IMR-90 (cell line): ENCODE measurements around the gene CACNA2D3. TPM values are rescaled to one million over a fixed set of nuclear protein-coding genes. Genes with fewer than 3 reads are reported as not detected.

ENCODE experiments used
- ATAC-seq: fragments of 200-7000 bp; cut with Tn5 transposase; 2 replicates; pipeline ENCODE4 v1.9.1; 2020; ENCODE audit warnings: low read depth, mild to moderate bottlenecking, moderate library complexity
- BruUV-seq: library from RNA; stranded (reverse); fragments of 400-500 nt; replicated peaks from 2 replicates; lab custom pipeline; 2021; lab: Mats Ljungman, UMichigan
- CTCF ChIA-PET: fragments of 300-600 bp; formaldehyde crosslinking; extraction: SDS; loops from one replicate; lab custom pipeline; 2021; ENCODE audit warnings: antibody characterized with exemption; lab: Yijun Ruan, JAX
- POLR2A ChIA-PET: fragments of 300-600 bp; sonication (Branson Sonifier 250); formaldehyde crosslinking; loops from one replicate; lab custom pipeline; 2022; ENCODE audit warnings: antibody characterized with exemption; ENCODE audit not compliant: unreplicated experiment; lab: Charles Lee
- DNase-seq: peaks from one replicate; pipeline ENCODE4 v3.0.0; 2013
- H2AFZ ChIP-seq: replicated peaks from 2 replicates; pipeline ENCODE3; 2013; ENCODE audit warnings: low read length, mild to moderate bottlenecking; ENCODE audit not compliant: poor library complexity
- H2AK5ac ChIP-seq: 2 replicates; pipeline ENCODE4 v1.6.1; 2013; ENCODE audit warnings: low read depth, low read length, inconsistent platforms
- H2AK9ac ChIP-seq: replicated peaks from 2 replicates; pipeline ENCODE3; 2013; ENCODE audit warnings: mild to moderate bottlenecking, low read depth, low read length, moderate library complexity; ENCODE audit not compliant: poor library complexity
- H2BK120ac ChIP-seq: 2 replicates; pipeline ENCODE4 v1.6.1; 2013; ENCODE audit warnings: low read depth, low read length, inconsistent platforms
- H2BK15ac ChIP-seq: 3 replicates; pipeline ENCODE4 v1.6.1; 2013; ENCODE audit warnings: low read depth, low read length, inconsistent platforms
- H2BK20ac ChIP-seq: 2 replicates; pipeline ENCODE4 v1.6.1; 2013; ENCODE audit warnings: low read depth, mild to moderate bottlenecking, inconsistent platforms, low read length, moderate library complexity
- H2BK5ac ChIP-seq: 2 replicates; pipeline ENCODE4 v1.6.1; 2013; ENCODE audit warnings: mild to moderate bottlenecking, low read depth, low read length, inconsistent platforms; ENCODE audit not compliant: poor library complexity, severe bottlenecking
- H3K14ac ChIP-seq: replicated peaks from 2 replicates; pipeline ENCODE4 v1.6.1; 2013; ENCODE audit warnings: low read depth, low read length, inconsistent platforms
- H3K18ac ChIP-seq: 2 replicates; pipeline ENCODE4 v1.6.1; 2013; ENCODE audit warnings: low read depth, low read length, control low read depth
- H3K23ac ChIP-seq: 2 replicates; pipeline ENCODE4 v1.6.1; 2013; ENCODE audit warnings: low read depth, low read length, inconsistent platforms
- H3K27ac ChIP-seq: 2 replicates; pipeline ENCODE4 v1.5.1; 2013; ENCODE audit warnings: mild to moderate bottlenecking, control low read depth, low read length; ENCODE audit not compliant: insufficient read depth
- H3K27me3 ChIP-seq: 2 replicates; pipeline ENCODE4 v1.6.1; 2013; ENCODE audit warnings: low read length; ENCODE audit not compliant: control insufficient read depth, insufficient read depth
- H3K36me3 ChIP-seq: 2 replicates; pipeline ENCODE4 v1.6.1; 2013; ENCODE audit warnings: low read length, mixed read lengths; ENCODE audit not compliant: control insufficient read depth, insufficient read depth
- H3K4ac ChIP-seq: 2 replicates; pipeline ENCODE4 v1.6.1; 2013; ENCODE audit warnings: low read depth, low read length, inconsistent platforms
- H3K4me1 ChIP-seq: 2 replicates; pipeline ENCODE4 v1.6.1; 2013; ENCODE audit warnings: low read length, mixed read lengths; ENCODE audit not compliant: control insufficient read depth, insufficient read depth
- H3K4me2 ChIP-seq: 2 replicates; pipeline ENCODE4 v1.6.1; 2013; ENCODE audit warnings: low read depth, mild to moderate bottlenecking, control low read depth, low read length, moderate library complexity
- H3K4me3 ChIP-seq: 2 replicates; pipeline ENCODE4 v1.5.1; 2013; ENCODE audit warnings: low read depth, mild to moderate bottlenecking, control low read depth, low read length, moderate library complexity; ENCODE audit not compliant: insufficient read depth
- H3K56ac ChIP-seq: 2 replicates; pipeline ENCODE4 v1.6.1; 2013; ENCODE audit warnings: low read length, inconsistent platforms; ENCODE audit not compliant: insufficient read depth; ENCODE audit errors: extremely low read depth
- H3K79me1 ChIP-seq, 2 experiments: 2 replicates each; pipeline ENCODE4 v1.6.1; 2013; ENCODE audit warnings: low read length in 2 of 2, inconsistent platforms in 1 of 2, low read depth in 1 of 2
- H3K9ac ChIP-seq: 2 replicates; pipeline ENCODE4 v1.6.1; 2013; ENCODE audit warnings: low read depth, low read length, control low read depth
- H3K9me1 ChIP-seq: 2 replicates; pipeline ENCODE4 v1.6.1; 2013; ENCODE audit warnings: low read length, inconsistent platforms; ENCODE audit not compliant: insufficient read depth
- H3K9me3 ChIP-seq: 2 replicates; pipeline ENCODE4 v1.6.1; 2013; ENCODE audit warnings: low read length; ENCODE audit not compliant: control insufficient read depth, insufficient read depth
- H4K20me1 ChIP-seq: 2 replicates; pipeline ENCODE4 v1.6.1; 2013; ENCODE audit warnings: low read length, inconsistent platforms; ENCODE audit not compliant: insufficient read depth
- H4K5ac ChIP-seq: 2 replicates; pipeline ENCODE4 v1.6.1; 2013; ENCODE audit warnings: mild to moderate bottlenecking, low read depth, low read length, control low read depth
- H4K8ac ChIP-seq, 2 experiments: 2 replicates each; pipeline ENCODE4 v1.6.1; 2013; ENCODE audit warnings: low read depth in 2 of 2, low read length in 2 of 2, control low read depth in 1 of 2, inconsistent platforms in 1 of 2
- H4K91ac ChIP-seq: 2 replicates; pipeline ENCODE4 v1.6.1; 2013; ENCODE audit warnings: low read depth, low read length, inconsistent platforms; ENCODE audit not compliant: insufficient read depth
- FOS ChIP-seq: fragments of 150-350 bp; IDR thresholded peaks from 2 replicates; pipeline ENCODE4 v1.6.1; 2016; ENCODE audit warnings: low read depth, low read length
- MAZ ChIP-seq: IDR thresholded peaks from 2 replicates; pipeline ENCODE4 v1.6.1; 2012; ENCODE audit warnings: low read depth, mild to moderate bottlenecking, low read length, improper control_type of control experiment, moderate library complexity, borderline replicate concordance
- MXI1 ChIP-seq: IDR thresholded peaks from 2 replicates; pipeline ENCODE4 v1.6.1; 2012; ENCODE audit warnings: low read depth, mild to moderate bottlenecking, low read length, moderate library complexity, borderline replicate concordance
- NFE2L2 ChIP-seq: fragments of 150-350 bp; IDR thresholded peaks from 2 replicates; pipeline ENCODE4 v1.6.1; 2016; ENCODE audit warnings: low read depth, mild to moderate bottlenecking, low read length
- RAD21 ChIP-seq: IDR thresholded peaks from 2 replicates; pipeline ENCODE4 v1.6.1; 2012; ENCODE audit warnings: low read length, improper control_type of control experiment
- RCOR1 ChIP-seq: IDR thresholded peaks from 2 replicates; pipeline ENCODE4 v1.6.1; 2012; ENCODE audit warnings: mild to moderate bottlenecking, low read length, improper control_type of control experiment; ENCODE audit not compliant: insufficient replicate concordance
- dilution Hi-C: fragments of 300-500 bp; cut with HindIII; formaldehyde crosslinking; loops from one replicate; pipeline ENCODE4 v1.14.3; 2018; ENCODE audit warnings: low sequenced_read_pairs; ENCODE audit not compliant: unreplicated experiment
- in situ Hi-C: fragments of 300-500 bp; cut with MboI; formaldehyde crosslinking; loops from 3 replicates; pipeline ENCODE4 v1.14.3; 2019; ENCODE audit warnings: low sequenced_read_pairs, inconsistent platforms, mixed read lengths
- intact Hi-C: fragments of 100-400 bp; cut with micrococcal nuclease; formaldehyde crosslinking; loops from 2 replicates; pipeline ENCODE4 v1.10.0; 2022
- polyA plus RNA-seq, 3 experiments: library from polyadenylated mRNA; depleted of rRNA; stranded (reverse); fragments of >200 nt; gene quantifications; 2 replicates each; pipeline ENCODE4 v1.2.3, GENCODE V29; 2012; ENCODE audit warnings: low replicate concordance in 1 of 3
- total RNA-seq: library from RNA; depleted of rRNA; stranded (reverse); fragments of >200 nt; gene quantifications from 2 replicates; pipeline ENCODE4 v1.2.3, GENCODE V29; 2012

Gene CACNA2D3
- total and polyA plus RNA-seq, 2 of the 4 experiments (the other 2 are of a cell fraction): 0.36 to 0.41 TPM

GRCh38 chr3:55000546-55000945 lies 878.2 kb downstream of the CACNA2D3 start:
- H3K14ac ChIP-seq: no peak overlapping the region
- H2BK15ac ChIP-seq: no peak overlapping the region
- ChIA-PET CTCF (no interaction called here), POLR2A (no interaction called here)
- H2AK5ac ChIP-seq: no peak overlapping the region
- no peak overlapping the region for H4K8ac ChIP-seq
- H3K4me2 ChIP-seq: no peak overlapping the region
- H2BK120ac ChIP-seq: no peak overlapping the region
- H3K4me1 ChIP-seq: peaks cover 6% of the 10 kb centered on the region
- H3K9me1 ChIP-seq: peaks cover 3% of the 10 kb centered on the region; the same call in 1 of the 2 replicates
- H3K27me3 ChIP-seq: no peaks in the 10 kb centered on the region
- H3K9ac ChIP-seq: no peak overlapping the region
- H3K79me1 ChIP-seq: no peaks in the 10 kb centered on the region
- H3K18ac ChIP-seq: no peak overlapping the region
- no TSS peak for BruUV-seq
- H3K36me3 ChIP-seq: no peaks in the 10 kb centered on the region
- intact Hi-C loops (no loop called here), in situ Hi-C loops (no loop called here), dilution Hi-C loops (no loop called here)
- no peak overlapping the region for H4K91ac ChIP-seq
- ATAC-seq: peak; percentile 88
- H3K23ac ChIP-seq: no peak overlapping the region
- H3K4me3 ChIP-seq: no peak overlapping the region
- DNase-seq: peak; percentile 93
- no peaks in the 10 kb centered on the region for H4K20me1 ChIP-seq
- no peaks in the 10 kb centered on the region for H3K9me3 ChIP-seq
- H3K4ac ChIP-seq: no peak overlapping the region
- no peak overlapping the region for H3K27ac ChIP-seq
- H3K56ac ChIP-seq: no peak overlapping the region
- no peak overlapping the region for H2AK9ac ChIP-seq
- TF ChIP-seq NFE2L2 (no peak), MXI1 (no peak), RCOR1 (peak; percentile 24), FOS (peak; percentile 95), RAD21 (0 out of 2 replicates have a peak, but pooled peaks have one; percentile 3), MAZ (no peak)
- H4K5ac ChIP-seq: no peak overlapping the region
- H2AFZ ChIP-seq: no peak overlapping the region
- H2BK5ac ChIP-seq: no peak overlapping the region
- peak overlapping the region; percentile 37; the same call in 1 of the 2 replicates for H2BK20ac ChIP-seq
